SU-DHL-6 (cell line): ENCODE measurements around the gene RASSF5.

Source experiments
- CTCF ChIP-seq: fragments of 200-600 bp; sonication (generic); IDR thresholded peaks from one replicate; pipeline ENCODE4 v1.5.1; 2017; ENCODE audit warnings: antibody characterized with exemption, mild to moderate bottlenecking, low read length, moderate library complexity; ENCODE audit not compliant: insufficient read depth, poor library complexity, severe bottlenecking
- EZH2phosphoT487 ChIP-seq: fragments of 200-600 bp; sonication (generic), shearing (Covaris generic); conservative IDR thresholded peaks from 2 replicates; pipeline ENCODE4 v1.6.1; 2018; ENCODE audit warnings: mild to moderate bottlenecking, antibody characterized with exemption, low read length, moderate library complexity, mixed read lengths

DNA sequence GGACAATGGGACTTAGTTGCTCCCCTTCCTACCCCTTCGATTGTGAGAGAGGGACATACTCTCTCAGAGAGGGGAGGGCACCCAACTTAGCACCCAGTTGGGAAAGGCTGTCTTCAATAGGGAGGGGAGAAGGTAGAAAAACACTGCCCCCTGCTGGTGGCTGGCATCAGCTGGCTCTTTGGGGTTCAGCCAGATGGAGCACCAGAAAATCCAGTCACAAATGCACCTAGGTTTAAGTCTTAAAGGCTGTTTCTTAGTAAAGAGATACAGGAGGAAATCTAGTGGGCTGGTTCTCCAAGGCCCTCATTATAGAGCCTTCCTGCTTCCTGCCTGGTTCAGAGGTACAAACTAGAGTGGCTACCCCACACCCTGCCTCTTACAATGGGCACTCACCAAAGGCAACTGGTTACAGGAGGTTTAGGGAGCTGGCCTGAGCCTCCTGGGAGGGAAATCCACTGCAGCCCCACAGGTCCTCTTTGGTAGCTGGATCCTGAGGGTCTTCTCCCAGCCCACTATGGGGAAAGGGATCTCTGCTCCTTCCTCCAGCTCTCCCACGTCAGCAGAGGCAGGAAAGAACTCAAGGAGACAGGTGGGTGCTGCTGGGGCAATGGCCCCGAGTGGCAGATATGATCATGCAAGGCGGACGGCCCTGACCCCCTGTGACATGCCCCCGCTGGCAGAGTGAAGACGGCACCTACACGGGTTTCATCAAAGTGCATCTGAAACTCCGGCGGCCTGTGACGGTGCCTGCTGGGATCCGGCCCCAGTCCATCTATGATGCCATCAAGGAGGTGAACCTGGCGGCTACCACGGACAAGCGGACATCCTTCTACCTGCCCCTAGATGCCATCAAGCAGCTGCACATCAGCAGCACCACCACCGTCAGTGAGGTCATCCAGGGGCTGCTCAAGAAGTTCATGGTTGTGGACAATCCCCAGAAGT is 76.6 kb downstream of the RASSF5 start:
- TF ChIP-seq CTCF (peak; percentile 88), EZH2phosphoT487 (no peak)
